UCSD-AML1 (cell line): ENCODE measurements around the gene SLC6A8.

ENCODE experiments used
- DNase-seq: peaks from one replicate; lab custom pipeline; 2025; ENCODE audit not compliant: unreplicated experiment; lab: John Stamatoyannopoulos, UW

SLC6A8 gene

DNA sequence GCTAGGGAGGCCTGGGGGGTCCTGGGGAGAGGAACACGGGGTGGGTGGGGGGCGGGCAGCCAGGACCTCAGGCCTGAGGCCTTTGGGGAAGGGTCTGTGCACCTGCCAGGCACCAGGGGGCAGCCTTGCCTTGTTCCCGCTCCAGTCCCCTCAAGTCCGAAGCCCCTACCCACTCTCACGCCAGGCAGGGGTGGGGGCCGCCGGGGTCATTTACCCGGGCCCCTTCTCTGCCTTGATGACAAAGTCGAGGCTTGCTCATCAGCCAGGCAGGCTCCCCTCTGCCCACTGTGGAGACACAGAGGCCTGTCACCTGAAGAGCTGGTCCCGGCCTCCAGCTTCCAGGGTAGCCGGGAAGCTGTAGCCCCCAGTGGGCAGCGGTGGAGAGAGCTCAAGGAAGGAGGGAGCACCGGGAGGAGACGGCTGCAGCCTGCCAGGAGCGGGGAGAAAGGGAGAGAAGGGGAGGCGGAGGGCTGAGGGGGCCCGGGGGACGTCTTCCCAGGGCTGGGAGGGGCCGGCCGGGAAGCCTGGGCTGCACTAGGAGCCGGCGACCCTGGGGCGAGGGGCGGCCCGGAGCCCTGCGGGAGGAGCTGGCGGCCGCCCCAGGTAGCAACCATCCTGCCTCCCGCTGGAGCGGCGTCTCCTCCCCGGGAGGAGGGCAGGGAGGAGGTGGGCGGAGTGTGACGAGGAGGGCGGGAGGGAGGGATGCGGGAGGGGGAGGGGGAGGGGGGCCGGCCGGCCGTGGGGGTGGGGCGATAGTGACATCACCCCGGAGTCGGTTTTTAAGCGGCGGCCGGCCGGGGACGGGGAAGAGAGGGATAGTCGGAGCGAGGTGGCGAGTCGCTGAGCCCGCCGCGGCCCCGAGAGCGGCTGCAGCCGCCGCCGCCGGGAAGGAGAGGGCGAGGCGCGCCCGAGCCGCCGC is at the start of gene SLC6A8:
TSS of gene SLC6A8 (plus strand) at position 806 of the 919 bp plus-strand sequence. CDS start 649 bp downstream, outside the sequence.
- peak; percentile 25 for DNase-seq

DNA sequence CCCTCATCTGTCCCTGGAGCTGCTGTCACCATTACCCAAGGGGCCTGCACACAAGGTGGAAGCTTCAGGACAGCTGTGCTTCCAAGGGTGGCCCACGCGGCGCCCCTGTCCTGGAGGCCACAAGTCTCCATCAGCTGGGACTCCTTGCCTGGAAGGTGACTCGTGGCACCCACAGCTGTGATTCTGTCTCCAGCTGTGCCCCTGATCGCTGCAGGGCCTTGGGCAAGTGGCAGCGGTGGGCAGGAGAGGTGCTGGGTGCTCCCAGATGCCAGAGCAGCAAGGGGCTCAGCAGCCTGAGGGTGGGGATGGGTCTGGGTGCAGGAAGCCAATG is 49.7 kb upstream of the SLC6A8 start:
- no peak for DNase-seq

DNA sequence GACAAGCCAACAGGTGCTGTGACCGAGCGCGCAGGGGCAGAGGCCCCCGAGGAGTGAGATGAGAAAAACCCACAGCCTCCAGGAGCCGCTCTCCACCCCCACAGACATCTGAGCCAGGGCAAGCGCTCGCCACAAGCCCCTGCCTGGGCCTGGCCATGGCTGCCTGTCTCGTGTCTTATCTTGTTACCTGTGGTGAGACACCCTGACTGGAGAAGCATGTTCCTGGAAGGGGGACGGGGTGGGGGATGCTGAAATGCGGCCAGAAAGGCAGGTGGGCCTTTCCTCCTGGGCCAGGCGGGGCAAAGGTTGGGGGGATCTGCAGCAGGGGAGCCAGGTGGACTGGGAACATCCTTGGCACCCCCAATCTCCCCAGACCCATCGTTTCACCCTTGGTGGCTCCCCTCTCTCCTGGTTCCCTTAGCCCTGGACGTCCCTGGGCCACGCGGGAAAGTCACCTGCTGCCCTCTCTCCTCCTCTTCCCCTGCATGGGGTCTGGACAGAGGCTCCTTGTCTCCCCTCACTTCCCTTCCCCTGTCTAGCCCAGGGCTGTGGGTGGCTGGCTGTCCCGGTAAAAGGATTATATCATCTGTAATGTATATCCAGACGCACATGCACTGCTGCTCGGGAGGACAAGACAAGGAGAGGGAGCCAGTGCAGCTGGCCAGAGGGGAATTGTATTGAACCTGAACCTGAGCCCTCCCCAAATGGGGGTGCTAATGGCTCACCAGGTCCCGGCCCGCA is 49.1 kb upstream of the SLC6A8 start:
- no peak for DNase-seq

DNA sequence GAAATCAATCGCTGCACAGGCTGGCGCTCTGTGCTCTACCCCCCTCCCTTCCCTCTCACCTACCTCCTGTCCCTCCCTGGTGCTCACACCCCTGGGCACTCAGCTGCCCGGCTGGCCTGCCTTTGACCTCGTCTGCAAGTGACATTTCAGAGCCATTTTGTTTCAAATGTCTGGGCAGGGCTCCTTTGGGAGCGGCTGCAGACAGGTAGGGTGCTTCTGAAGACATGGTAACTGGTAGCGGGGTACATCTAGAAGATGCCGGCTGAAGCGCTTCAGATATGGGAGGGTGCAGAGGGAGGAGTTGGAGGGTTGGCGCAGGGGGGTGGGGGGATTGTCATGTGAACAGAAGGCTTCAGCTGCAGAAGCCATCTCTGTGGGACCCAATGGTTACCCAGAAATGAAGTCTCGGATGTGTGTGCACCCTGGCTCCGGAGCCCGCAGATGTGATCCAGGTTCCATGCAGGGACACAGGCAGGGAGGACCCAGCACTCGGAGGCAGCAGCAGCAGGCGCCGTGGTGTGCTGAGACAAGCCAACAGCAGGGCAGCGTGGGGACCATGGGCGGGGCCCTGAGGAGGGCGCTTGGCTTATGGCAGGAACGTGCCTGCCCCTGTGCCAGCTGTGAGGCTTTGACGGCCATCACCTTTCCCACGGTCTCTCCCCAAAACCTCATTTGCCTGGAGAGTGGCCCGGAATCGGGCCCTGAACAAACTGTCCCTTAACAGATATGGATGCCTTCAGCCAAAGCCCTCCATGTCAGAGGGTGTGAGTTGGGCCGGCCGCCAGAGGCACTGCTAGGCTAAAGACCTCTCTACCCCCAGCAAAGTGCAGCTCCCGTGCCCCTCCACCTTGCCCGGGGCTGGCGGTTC is 48.3 kb upstream of the SLC6A8 start:
- DNase-seq = no peak

DNA sequence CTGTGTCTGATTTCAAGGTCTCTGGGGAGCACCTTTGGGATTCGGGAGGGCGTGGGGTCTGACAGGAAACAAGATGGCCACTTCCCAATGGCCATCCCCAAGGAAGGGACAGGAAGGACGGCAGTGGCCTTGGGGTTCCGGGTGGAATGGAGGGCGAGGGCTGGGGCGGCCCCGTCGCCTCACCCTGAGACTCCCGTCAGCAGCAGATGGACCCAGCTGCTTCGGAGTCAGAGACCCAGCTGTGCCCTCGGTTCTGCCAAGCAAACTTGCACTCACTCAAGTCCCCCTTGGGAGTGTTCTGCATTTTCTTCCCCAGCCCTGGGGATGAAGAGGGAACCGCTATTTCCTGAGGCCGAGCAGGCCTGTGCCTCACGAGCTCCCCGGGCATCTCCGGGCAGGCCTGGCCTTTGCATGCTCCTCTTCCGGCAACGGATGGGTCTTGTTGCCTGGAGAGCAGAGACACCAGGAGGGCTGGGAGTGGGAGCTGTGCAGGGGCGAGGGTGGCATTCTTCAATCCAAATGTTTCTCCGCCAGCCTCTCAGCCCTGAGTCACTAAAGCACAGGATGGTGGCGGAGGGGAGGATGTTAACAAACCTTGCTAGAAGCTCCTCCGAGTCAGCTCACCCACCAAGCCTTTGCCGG is 47.6 kb upstream of the SLC6A8 start:
- DNase-seq = no peak

DNA sequence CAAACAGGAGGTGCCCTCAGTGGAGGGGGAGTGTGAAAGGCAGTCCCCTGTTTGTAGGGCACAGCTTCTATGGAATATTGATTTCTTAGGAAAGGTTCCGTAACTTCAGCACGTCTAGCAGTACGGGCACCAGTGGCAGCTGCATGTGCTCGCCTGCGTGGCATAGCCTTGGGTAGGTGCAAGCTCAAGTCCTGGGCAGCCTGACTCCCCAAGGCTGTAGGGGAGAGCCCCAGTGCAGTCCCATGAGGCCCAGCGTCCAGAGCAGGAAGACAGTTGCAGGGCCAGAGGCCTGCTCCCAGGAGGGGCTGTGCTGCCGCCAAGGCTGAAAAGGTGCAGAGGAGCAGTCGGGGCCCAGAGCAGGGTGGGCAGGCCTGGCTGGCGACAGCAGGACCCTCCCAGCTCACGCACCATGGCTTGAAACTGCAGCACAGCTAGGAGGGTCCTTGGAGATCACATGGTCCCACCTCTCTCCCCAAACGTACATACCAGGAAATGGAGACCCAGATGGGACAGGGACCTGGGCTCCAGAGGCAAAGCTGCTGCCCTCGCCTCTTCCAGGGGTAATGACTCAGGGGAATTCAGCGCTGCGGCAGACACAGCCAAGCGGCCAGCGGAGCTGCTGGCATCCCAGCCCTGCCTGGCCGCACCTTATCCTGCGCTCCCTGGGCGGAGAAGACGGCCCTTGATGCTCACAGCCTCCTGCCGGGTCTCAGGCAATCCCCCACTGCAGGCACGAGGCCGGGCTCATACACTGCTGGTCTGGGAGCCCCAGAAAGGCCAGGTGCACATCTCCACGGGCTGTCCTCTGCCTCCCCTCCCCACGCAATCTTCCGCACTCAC is 46.8 kb upstream of the SLC6A8 start:
- no peak for DNase-seq

DNA sequence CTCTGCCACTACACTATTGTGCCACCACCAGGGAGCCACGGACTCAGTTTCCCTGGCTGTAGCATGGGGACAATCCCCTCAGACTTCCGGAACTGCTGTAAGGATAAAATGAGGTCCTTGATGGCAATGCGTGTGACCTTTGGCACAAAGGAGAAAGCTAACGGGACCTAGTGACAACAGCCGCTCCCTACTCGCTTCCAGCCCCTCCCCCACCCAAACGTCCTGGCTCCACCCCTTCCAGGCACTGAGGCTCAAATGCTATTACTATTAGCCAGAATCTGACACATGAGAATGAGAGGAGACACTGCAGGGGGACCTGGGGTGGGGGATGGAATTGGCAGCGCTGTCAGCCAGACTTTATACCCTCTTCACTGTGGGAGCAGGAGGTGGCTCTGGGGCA is 46.1 kb upstream of the SLC6A8 start:
- no peak for DNase-seq

DNA sequence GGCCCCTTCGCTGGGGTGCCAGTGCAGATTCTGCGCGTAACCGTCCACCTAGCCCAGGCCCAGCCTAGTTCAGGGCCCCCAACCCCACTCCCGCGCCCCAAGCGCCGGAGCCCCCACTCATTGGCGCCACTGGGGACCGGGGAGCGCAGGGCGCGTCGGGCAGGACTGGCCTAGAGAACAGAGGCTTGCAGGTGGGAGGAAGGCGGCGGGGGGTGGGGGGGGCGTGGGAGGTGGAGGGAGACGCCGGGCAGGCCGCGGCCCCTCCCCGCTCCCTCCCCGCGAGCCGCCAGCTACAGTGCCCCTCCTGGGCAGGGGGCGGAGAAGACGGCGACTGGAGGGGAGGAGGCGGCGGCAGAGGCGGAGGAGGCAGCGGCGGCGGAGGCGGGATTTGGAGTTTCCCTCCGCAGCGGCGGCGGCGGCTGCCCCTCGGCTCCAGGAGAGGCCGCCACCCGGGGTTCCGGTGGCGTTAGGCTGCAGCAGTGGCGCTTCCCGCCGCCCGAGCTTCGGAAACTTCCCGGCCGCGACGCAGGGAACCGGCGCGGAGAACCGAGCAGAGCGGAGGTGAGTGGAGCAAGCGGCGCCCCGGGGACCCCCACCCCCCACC is 45.6 kb upstream of the SLC6A8 start:
- no peak for DNase-seq

DNA sequence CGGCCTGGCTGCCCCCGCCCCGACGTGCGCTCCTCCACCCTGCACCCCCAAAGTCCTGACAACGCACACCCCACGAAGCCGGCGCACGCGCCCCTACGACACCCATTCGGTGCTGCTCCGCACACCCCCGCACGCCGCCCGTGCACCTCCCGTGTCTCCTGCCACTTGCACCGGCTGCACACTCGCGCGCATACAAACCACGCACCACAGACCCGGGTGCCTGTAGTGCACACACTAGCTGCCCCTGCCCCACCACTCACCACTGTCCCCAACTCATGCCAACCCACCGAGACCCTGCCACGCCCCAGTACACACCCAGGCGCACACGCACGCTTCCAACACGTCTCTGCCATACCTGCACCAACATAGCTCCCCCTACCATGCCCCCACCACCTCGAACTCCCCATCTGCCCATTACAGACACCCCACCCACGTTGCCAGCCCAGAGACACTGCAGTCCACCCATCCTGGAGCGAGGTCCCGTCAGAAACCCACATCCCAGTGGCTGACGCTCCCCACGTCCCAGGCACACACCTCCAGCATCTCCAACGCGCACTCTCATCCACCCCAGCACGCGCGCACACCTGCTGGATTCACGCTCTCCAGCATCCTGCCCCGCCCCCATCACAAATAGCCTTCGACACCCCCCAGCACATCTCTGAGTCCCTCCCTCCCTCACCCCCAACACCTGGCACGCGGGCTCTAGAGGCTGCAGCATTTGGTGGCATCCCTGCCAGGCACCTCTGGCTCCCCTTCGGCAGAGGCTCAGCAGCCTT is 44.9 kb upstream of the SLC6A8 start:
- no peak for DNase-seq

DNA sequence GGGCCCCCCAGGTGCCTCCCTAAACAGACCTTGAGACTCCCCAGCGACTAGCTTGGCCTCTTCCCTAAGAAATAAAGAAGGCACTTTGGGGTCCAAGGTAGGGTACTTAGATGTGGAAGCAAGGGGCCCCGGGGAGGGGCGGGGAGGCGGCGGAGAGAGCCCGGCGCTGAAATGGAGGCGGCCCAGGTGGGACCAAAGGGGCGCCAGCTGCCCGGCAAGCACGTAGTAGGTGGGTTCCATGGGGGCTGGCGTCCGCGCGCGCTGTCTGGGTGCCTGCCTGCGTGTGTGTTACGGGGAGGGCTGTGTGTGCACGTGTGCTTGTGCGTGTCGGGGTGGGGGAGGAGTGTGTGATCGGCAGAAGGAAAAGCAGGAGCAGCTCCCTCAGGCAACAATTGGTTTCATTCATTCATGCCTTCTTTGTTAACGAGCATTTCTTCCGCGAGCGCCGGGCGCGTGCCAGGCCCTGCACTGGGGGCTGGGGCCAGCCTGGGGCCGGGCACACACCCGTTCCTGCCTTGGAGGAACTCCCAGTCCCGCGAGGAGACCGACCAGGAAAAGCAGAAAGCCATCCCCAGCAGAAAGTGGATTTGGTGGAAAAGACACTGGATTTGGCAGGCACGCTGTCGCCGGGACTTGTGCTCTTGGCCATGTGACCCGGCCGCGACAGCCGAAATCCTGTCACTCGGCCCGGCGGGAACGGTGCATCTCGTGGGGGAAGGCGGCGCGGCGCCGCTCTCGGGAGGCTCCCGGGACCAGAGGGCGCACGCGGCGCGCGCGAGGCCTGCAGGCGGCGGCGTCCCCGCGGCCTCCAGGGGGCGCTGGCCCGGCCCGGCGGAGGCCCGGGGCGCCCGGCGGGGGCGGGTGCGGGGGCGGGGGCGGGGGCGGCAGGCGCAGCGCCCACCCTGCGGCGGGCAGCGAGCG is 44.0 kb upstream of the SLC6A8 start:
- DNase-seq = no peak

DNA sequence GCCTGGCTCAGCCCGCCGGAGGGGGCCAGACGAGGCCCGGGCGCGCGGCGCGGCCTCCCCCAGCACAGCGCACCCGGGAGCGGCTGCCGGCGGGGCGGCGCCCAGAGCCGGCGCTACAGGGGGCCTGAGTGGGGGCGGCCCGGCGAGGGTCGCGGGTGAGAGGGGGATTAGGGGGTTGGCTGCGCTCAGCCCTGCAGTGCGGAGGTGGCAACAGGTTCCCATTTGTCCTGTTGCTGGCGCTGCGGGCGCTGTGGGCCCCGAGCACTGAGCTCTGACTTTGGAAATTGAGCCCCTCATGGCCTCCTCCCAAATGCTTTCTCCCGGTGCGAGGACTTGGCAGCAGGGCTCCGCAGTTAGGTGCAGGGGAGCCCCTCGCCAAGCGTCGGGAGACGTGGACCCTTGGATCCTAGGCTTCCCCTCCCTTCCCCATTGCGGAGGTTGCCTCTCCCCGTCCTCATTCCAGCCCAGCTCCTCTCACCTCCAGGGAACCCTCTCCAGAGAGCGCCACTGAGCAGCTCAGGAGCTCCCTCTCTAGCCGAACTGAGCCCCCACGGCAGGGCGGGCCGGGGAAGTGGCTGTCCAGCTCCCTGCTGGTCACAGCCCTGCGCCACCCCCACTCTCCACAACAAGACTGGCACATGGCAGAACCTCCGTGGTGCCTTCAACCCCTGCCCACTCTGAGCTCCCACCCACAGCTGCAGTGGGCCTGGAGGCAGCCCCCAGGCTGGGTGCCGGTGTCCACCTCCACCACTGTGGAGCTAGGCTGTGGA is 43.2 kb upstream of the SLC6A8 start:
- DNase-seq = no peak

DNA sequence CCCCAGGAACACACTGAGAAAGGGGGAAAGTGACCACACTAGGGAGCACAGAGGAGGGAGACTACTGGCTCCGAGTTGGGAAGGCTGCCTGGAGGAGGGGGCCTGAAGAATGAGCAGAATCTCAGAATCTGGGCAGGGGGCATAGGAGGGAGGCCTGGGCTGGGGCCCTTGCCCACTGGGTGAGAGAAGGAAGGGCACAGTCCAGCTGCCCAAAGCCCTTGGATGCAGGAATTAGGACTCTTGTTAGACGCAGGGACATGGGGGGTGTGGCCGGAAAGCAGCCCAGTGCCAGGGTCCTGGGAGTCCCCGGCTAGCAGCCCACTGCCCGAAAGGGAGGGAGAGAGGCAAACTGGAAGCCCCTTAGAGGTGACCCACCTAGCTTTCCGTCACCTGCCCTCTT is 42.6 kb upstream of the SLC6A8 start:
- DNase-seq = no peak

DNA sequence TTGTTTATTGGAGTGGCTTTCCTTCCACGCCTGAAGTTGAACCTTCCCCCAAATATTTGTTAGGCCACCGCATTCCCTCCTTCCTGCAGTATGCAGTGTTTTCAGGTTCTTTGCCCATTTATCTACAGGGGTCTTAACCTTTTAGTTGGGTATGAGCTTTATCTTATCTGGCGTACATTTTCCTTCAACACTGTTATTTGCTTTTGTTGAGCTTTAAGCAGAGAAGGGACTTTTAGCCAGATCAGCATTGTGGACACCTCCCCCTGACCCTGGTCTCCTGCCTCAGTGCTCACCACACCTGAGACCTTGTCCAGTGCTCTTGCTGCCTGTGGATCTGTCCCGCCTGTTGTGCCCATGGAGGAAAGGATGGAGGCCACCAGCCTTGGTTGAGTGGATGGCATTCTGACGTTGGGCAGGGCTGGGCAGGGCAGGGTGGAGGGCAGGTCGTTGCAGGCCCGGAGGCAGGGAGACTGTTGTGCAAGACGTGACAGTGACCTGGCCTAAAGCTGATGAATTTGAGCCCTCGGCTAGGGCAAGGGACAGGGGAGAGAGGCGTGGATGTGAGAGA is 41.7 kb upstream of the SLC6A8 start:
- DNase-seq = no peak

DNA sequence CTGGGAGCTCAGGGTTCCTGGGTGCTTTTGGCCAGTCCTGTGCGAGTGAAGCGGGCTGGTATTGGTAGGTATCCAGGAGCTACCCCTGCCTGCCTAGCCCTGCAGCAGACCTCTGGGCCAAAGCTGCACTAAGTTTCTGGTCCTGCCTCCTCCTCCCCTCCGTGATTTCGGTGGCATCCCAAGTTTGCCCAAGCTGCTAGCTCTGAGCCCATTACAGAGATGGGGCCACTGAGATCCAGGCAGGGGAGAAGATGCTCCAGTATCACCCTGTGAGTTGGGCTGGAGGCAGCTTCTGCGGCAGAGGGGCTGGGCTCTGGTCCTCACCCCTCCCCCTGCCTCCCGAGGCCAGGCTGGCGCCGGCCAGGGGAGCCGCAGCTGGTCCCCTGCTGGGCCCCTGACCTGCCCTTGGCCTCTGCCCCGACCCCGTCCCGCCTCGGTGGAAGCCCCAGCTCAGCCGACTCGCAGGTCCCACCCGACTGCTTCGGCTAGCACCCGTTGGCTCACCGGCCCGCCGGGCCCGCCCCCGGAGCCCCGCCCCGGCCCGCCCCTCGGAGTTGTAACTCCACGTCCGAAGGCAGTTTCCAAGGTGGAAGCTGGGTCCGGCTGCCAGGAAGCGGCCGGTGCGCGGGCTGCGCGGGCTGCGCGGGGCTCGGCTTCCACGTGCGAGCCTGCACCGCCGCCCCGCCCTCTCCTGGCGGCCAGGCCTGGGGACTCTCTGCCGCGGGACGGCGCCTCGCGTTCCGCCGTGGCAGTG is 40.9 kb upstream of the SLC6A8 start, which contains the start of gene DUSP9:
TSS of gene DUSP9 (plus strand) at position 584 of the 754 bp plus-strand sequence. CDS start 751 bp downstream, outside the sequence.
- peak; percentile 32 for DNase-seq

DNA sequence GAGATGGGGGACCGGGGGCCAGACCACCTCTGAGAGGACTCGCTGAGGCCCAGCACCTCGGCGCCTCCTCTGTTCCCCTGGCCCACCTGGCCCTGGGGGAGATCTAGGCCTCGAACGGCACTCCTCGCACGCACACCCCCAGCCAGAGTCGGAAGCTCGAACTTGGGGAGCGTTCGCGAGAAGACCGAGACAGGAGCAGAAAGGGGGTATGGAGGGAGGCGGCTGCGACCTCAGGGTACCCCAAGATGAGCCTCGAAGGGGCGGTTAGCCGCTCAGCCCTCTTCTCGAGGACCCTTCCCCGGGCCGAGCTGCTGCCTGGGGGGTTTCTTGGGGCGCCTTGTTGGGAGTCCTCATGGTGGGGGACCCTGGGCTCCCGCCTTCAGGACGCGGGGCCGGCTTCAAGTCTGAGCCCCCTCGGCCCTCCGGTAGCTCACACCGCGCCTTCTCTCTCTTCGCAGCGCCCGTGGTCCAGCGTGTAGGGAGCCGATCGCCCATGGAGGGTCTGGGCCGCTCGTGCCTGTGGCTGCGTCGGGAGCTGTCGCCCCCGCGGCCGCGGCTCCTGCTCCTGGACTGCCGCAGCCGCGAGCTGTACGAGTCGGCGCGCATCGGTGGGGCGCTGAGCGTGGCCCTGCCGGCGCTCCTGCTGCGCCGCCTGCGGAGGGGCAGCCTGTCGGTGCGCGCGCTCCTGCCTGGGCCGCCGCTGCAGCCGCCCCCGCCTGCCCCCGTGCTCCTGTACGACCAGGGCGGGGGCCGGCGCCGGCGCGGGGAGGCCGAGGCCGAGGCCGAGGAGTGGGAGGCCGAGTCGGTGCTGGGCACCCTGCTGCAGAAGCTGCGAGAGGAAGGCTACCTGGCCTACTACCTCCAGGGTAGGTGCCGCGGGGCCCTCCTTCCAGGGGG is 40.0 kb upstream of the SLC6A8 start:
- DNase-seq = no peak
